Measurements from ENCODE around the gene ABCA4.

DNA sequence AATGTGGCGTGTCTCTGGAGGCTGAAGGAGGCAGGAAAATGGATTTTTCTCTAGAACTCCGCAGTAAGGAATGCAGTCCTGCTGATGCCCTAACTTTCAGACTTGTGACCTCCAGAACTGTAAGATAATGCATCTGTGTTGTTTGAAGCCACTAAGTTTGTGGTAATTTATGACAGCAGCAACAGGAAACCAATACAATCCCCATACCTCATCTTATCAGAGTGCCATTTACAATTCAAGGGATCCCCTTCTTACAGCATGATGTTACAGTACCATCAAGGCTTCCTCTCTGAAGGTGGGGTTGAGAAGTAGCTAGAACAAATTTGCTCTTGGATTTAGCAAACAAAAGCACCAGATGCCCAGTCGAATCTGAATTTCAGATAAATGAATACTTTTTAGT, 21.6 kb downstream of the ABCA4 start:
- TF ChIP-seq POLR2A (IDR thresholded peaks at IDR 0.05) = no peak
- no peak for TF ChIP-seq CTCF (IDR thresholded peaks at IDR 0.05)
- no peak for TF ChIP-seq POLR2AphosphoS5 (IDR thresholded peaks at IDR 0.05)
